ENCODE measurements around the gene ATP11A.
"Not testable (repeated sequence)": the region's sequence is repeated elsewhere in the genome, so short reads cannot be mapped to it uniquely, and the experiment has no call there.

Gene ATP11A

GRCh38 chr13:112779856-112780604 lies 90.2 kb downstream of the ATP11A start:
- no peak for DNase-seq

GRCh38 chr13:112781287-112781686 lies 91.4 kb downstream of the ATP11A start:
- DNase-seq: no peak

GRCh38 chr13:112781881-112782361 lies 92.1 kb downstream of the ATP11A start:
- DNase-seq: no peak

- DNase-seq: no peak
Measured at GRCh38 chr13:112782429-112783010, 92.7 kb downstream of the ATP11A start.

- DNase-seq: no peak
Measured at GRCh38 chr13:112783135-112783977, 93.5 kb downstream of the ATP11A start.

- DNase-seq: no peak
Measured at GRCh38 chr13:112783978-112784371, 94.1 kb downstream of the ATP11A start.

- DNase-seq: no peak
Measured at GRCh38 chr13:112784811-112785482, 95.1 kb downstream of the ATP11A start.

- no peak for DNase-seq
Measured at GRCh38 chr13:112785483-112785856, 95.6 kb downstream of the ATP11A start.

- DNase-seq: not testable (repeated sequence)
Measured at GRCh38 chr13:112786810-112787209, 97.0 kb downstream of the ATP11A start.

- no peak for DNase-seq
Measured at GRCh38 chr13:112790735-112791641, 101.2 kb downstream of the ATP11A start.

- DNase-seq: no peak
Measured at GRCh38 chr13:112791663-112792440, 102.0 kb downstream of the ATP11A start.

GRCh38 chr13:112792511-112792910 lies 102.7 kb downstream of the ATP11A start:
- DNase-seq: no peak

- no peak for DNase-seq
Measured at GRCh38 chr13:112793545-112794445, 104.0 kb downstream of the ATP11A start.

- no peak for DNase-seq
Measured at GRCh38 chr13:112795277-112795676, 105.4 kb downstream of the ATP11A start.

GRCh38 chr13:112796190-112796915 lies 106.5 kb downstream of the ATP11A start:
- DNase-seq: no peak

- DNase-seq: no peak
Measured at GRCh38 chr13:112799394-112799793, 109.6 kb downstream of the ATP11A start.

GRCh38 chr13:112800057-112800456 lies 110.2 kb downstream of the ATP11A start:
- no peak for DNase-seq

- not testable (repeated sequence) for DNase-seq
Measured at GRCh38 chr13:112800807-112801206, 111.0 kb downstream of the ATP11A start.

GRCh38 chr13:112802802-112803195 lies 113.0 kb downstream of the ATP11A start:
- no peak for DNase-seq
